ENCODE results near the gene ZFAND4.
"Not testable (repeated sequence)": the region's sequence is repeated elsewhere in the genome, so short reads cannot be mapped to it uniquely, and the experiment has no call there.

ZFAND4 gene

DNA sequence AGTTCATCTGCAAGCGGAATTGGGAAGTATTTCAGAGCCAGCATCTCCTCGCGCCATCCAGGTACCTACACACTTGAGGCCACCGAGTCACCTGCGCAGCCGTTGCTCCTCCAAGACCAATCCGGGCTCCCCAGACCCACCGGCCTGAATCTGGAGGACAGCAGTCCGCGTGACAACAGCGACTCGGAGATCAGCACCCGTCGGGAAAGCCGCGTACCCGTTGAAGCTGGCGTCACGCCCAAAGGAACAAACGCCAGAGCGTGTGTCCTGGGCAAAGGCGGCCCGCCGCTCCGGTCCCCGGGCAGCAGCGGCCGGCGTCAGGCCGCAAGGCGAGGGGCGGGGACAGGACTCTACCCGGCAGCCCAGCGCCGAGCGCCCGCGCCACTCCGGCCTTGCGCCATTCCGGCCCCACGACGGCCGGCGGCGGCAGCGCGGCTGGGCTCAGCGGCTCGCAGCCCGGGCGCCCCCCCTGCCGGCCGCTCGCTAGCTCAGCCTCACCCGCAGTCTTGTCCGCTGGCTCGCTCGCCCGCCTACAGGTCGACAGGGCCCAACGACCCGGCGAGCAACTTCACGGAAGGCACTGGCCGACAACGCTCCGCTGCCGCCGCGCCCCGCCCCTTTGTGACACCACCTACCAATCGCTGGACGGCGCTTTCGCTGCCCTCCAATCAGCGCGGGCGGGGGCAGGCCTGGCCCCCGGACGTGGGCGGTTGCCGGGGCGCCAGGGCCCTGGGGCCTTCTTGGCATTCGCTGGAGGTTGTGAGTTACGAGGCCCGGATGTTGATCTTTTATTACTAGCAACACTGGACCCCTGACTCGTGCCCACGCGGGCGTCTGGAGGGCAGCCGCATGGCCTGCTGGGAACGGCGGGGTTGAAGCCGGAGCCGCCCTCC, at the start of gene ZFAND4:
ZFAND4 (minus strand) TSS at position 592 of the 893 bp plus-strand sequence. CDS start 9,047 bp downstream, outside the sequence.
- DNase-seq: peak; percentile 78

DNA sequence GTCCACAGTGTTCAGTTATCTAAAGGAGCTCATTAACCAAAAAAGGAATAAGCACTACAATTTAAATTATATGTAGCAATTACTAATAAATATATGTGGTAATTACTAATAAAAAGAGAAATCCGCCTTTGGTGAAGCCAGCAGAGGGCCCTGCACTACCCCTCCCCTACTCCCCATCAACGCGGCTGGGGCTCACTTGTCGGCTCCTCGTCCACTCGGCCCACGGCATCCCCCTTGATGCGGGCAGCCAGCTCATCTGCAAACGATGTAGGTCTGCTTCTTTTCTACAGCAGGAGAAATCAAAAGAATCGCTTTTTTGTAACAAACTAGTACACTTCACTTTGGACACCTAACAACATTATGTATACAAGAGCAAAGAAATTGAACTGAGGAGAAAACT, 48.9 kb upstream of the ZFAND4 start:
- DNase-seq: not testable (repeated sequence)

DNA sequence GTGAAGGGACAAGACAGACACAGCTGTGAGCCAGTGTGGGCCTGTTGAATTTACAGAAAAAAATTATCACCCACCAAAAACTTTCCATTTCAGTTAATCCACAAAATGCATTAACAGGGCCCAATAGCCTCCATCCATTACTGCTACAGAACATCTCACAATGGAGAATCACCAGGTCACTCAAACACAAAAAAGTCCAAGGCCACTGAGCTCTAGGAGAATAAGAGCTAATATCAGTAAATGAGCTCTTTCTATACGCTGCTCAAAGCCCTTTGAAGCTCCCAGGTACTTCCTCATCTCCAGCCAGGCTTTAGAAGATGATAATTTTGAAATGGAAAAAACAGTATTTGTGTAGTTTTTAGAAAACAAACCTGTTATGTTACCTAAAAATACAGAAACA, 45.1 kb upstream of the ZFAND4 start:
- DNase-seq: not testable (repeated sequence)

DNA sequence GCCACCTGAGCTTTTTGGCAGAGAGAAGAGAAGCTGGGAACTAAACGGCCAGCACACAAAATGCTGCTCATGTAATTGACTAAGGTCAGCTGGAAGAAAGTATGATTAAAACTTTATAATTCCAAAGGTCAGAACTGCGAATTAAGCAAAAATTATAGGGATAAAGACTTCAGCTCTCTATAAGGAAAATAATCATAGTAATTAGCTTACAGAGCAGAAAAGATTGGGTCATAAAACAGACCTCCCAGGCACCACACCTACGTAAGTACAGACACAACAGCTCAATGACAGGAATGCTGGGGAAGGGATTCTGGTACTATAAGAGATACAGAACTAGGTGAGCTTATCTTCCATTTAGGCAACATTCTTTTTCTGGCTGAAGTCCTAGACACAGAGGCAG, 44.5 kb upstream of the ZFAND4 start:
- DNase-seq: not testable (repeated sequence)

DNA sequence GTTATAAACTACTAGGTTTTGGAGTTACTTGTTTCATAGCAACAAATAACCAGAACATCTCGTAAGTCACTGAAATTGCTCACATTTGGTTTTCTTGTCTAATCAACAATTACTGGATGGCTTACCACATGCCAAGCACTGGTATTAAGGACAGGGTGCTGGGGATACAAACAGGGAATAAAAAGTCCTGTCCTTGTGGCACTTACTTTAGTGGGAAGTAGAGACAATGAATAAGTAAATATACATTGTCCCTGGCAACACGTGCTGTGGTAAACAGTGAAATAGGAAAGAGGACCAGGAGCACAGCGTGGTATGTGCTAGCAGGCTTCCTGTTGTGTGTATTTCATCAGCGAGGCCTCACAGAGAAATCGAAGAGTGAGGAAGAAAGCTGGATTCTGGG, 38.7 kb upstream of the ZFAND4 start:
- not testable (repeated sequence) for DNase-seq

DNA sequence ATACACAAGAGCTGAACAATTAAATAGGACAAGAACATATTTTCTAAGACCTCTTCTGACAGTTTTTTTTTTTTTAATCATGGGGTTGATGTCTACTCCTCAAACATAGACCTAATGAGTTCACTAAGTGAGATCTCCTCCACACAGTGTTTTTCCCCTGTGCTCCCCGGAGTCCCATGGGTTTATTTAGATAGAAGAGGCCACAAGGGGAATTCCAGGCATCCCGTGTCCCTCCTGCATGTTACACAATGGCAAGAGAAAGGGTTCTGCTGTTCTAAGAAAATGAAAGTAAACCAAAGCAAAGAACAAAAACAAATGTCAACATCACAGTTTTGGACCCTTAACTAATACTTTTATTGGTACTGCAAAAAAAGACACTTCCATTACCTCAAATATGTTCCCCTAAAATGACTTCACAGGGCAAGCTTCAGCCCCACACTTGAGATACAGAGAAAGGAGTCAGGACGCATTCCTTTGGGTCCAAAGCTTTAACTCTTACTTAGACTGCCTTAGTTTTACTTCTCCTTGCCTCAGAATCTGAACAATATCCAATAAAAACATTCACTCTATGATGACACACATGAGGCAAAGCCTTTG, 37.7 kb upstream of the ZFAND4 start:
- DNase-seq: not testable (repeated sequence)

DNA sequence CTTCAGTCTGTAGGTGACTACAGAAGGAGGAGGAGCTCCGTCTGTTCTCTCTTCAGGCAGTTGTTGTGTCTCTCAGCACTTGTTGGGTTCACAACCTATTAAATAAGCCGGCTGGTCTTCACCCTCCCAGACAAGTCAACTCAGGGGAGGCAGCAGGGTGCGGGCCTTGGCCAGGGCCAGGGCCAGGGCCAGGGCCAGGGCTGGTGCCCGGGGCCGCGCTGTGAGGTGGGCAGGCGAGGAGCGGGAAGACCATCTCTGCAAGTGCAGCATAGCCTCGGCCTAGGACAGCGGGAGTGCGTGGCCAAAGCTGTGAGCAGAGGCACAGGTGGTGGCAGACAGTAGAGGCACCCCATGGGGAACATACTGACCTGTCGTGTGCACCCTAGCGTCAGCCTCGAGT, 5.9 kb upstream of the ZFAND4 start:
- DNase-seq: not testable (repeated sequence)

DNA sequence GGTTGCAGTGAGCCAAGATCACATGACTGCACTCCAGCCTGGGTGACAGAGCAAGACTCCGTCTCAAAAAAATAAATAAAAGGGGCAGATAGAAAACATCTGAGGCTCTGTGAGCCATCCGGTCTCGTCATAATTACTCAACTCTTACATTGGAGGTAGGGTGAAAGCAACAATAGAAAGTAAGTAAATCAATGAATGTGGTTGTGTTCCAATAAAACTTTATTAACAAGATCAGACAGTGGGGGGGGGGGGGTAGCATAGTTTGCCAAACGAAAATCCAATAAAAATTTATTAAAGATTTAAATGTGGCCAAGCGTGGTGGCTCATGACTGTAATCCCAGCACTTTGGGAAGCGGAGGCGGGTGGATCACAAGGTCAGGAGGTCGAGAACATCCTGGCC, 2.8 kb upstream of the ZFAND4 start:
- DNase-seq: no peak

DNA sequence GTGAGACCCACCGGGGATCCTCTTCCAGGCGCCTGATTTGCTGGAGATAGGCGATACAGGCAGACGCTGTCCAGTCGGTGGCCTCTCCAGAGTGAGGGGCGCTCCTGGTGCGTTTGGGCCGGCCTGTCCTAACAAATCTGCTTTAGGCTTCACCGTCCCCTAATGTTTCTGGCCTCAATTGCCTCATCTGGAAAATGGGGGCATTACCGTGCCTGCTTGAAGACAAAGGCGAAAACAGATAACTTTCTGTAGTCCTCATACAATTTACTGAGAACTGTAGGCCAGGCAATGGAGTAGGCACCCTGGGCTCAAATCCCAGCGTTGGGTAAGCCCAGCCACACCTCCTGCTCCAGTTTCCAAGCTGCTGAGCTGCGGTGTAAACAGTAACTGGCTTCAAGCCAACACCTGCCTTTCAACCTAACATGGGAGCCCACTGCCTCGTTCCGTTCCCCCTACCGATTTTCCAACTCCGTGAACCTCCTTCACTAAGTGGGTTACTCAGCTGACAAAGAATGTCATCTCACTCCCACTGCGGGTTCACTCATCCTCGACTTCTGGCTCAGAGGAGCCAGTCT, 589 bp upstream of the ZFAND4 start:
- no peak for DNase-seq

DNA sequence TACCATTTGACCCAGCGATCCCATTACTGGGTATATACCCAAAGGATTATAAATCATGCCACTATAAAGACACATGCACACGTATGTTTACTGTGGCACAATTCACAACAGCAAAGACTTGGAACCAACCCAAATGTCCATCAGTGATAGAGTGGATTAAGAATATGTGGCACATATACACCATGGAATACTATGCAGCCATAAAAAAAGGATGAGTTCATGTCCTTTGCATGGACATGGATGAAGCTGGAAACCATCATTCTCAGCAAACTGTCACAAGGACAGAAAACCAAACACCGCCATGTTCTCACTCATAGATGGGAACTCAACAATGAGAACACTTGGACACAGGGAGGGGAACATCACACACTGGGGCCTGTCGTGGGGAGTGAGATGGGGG, 1.3 kb downstream of the ZFAND4 start:
- DNase-seq: not testable (repeated sequence)

DNA sequence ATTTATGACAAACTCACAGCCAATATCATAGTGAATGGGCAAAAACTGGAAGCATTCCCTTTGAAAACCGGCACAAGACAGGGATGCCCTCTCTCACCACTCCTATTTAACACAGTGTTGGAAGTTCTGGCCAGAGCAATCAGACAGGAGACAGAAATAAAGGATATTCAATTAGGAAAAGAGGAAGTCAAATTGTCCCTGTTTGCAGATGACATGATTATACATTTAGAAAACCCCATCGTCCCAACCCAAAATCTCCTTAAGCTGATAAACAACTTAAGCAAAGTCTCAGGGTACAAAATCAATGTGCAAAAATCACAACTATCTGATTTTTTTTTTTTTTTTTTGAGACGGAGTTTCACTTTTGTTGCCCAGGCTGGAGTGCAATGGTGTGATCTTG, 2.7 kb downstream of the ZFAND4 start:
- not testable (repeated sequence) for DNase-seq

DNA sequence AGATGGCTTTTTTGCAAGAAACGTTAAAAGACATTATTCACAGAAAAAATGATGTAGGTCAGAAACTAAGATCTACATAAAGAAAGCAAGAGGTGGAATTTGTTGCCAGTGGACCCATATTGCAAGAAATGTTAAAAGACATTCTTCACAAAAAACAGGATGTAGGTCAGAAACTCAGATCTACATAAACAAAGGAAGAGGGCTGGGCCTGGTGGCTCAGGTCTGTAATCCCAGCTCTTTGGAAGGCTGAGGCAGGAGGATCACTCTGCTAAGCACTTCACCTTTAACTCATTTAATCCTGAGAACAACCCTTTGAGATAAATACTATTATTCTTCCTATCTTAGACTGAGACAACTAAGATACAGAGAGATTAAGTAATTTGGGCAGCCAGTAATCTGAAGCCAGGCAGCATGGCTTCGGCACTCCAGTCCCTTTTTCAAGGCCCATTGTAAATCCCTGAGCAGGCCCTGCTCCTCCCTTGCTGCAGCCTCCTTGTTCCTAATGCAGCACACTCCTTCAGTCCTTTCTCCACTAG, 11.6 kb downstream of the ZFAND4 start:
- DNase-seq: no peak

DNA sequence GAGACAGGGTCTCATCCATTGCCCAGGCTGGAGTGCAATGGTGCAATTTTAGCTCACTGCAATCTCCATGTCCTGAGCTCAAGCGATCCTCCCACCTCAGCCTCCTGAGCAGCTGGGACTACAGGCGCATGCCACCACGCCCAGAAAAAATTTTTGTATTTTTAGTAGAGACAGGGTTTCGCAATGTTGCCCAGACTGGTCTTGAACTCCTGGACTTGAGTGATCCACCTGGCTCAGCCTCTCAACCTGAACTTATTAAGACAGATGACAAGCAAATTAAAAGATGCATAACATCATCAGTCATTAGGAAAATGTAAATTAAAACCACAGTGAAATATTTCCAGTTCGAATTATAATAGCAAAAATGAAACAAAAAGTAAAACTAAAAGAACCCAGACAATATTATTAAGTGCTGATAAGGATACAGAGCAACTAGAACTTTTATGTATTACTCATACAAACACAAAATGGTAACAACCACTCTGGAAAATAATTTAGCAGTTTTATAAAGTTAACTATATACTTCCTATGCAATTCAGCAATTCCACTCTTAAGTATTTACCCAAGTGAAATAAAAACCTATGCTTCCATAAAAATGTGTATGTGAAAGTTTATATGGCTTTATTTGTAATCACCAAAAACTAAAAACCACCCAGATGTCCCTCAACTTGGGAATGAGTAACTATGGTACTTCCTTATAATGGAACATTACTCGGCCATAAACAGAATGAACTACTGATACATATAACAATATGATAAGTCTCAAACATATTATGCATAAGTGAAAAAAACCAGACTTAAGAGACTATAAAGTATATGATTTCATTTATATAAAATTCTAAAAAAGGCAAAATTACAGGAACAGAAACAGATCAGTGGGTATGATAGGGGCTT, 15.3 kb downstream of the ZFAND4 start:
- DNase-seq: no peak

DNA sequence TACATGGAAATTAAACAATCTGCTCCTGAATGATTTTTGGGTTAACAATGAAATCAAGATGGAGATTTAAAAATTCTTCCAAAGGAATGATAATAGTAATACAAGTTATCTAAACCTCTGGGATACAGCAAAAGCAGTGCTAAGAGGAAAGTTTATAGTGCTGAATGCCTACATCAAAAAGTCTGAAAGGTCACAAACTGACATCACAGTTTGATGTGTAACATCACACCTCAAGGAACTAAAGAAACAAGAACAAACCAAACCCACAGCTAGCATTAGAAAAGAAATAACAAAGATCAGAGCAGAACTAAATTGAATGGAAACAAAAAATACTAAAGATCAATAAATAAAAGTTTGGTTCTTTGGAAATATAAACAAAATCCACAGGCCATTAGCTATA, 17.4 kb downstream of the ZFAND4 start:
- no peak for DNase-seq

DNA sequence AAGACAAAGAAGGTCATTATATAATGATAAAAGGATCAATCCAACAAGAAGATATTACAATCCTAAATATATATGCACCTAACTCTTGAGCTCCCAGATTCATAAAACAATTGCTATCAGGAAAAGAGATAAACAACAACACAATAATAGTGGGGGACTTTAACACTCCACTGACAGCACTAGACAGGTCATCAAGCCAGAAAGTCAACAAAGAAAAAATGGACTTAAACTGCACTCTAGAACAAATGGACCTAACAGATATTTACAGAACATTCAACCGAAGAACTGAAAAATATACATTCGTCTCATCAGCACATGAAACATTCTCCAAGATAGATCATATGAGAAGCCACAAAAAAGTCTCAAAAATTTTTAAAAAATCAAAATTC, 17.8 kb downstream of the ZFAND4 start:
- DNase-seq: not testable (repeated sequence)

DNA sequence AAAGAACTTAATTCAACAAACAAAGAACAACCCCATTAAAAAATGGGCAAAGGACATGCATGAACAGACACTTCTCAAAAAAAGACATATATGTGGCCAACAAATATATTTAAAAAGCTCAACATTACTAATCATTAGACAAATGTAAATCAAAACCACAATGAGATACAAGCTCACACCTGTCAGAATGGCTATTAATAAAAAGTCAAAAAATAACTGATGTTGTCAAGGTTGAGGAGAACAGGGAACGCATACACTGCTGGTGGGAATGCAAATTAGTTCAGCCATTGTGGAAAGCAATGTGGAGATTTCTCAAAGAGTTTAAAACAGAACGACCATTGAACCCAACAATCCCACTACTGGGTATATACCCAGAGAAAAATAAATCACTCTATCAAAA, 19.1 kb downstream of the ZFAND4 start:
- DNase-seq: no peak

DNA sequence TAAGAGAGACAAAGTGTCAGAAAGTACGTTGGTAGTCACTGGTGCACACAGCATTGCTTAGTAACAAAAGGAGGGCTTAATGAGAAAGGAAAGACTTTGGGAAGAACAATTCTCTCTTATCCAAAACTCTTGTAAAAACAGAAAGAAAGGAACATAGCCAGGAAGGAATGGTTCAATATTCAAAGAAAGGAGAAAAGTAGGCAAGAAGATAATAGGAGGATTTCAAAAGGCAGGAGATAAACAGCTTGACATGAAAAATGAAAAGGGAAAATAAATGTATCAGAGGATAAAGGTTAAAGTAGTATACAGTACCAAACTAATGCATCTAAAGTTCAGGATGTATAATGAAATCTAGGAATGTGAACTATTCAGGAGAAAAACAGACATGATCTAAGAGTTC, 20.1 kb downstream of the ZFAND4 start:
- DNase-seq: no peak

DNA sequence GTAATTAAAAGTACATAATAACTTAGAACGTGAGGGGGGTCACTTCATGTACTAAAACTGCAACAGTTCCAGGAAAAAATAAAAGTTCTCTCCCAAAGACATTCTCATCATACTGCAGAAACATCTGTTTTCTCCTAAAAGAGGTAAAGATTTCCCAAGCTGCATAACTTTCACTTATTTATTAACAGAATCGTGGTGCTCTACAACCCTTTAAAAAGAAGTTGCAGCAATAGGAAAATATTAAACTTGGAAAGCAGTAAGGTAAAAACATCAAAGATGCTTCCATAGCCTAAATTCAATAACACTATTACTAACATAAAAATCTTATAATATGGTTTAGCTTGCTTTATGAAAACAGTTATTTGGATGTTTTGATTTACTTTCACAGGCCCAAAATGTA, 23.3 kb downstream of the ZFAND4 start:
- no peak for DNase-seq

DNA sequence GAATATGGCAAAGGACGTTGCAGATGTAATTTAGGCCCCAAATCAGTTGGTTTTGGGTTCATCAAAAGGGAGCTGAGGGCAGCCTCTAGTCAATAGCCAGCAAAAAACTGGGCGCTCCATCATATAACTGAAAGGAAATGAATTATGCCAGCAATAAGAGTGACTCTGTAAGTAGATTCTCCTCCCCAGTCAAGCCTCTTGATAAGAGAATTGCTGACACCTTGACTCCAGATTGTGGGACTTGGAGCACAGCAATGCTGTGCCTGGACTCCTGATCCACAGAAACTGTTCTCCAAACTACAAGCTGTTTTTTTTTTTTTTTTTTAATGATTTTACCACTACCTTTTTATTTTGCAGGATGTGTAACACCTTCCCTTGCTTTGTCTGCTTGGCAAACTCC, 25.5 kb downstream of the ZFAND4 start:
- no peak for DNase-seq

DNA sequence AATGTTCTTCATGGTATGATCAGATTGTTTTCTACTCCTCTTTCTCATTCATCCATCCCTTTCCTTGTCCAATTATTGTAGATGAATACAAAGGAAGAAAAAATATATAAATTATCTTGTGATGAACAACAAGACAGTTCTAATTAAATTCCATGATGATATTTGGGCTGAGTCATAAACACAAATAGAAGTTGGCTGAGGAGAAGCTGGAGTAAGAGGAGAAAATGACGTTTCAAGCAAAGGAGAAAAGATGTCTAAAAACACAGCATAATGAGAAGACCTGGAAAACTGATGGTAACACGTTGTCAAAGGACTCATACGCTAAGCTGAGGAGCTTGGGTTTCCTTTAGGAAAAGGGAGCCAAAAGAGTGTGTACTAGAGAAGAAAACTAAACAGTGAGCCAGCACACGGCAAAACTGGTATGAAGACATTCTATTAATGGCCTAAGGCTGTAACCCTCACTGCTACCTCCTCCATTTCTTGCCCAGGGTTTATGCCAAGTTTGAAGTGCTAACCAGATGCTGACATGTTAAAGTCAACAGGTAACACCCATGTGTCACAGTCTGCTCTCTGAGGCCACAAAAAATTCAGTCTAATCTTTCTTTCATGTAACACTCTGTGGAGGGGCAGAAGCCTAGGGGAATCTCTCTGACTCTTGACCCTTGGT, 26.1 kb downstream of the ZFAND4 start:
- no peak for DNase-seq

DNA sequence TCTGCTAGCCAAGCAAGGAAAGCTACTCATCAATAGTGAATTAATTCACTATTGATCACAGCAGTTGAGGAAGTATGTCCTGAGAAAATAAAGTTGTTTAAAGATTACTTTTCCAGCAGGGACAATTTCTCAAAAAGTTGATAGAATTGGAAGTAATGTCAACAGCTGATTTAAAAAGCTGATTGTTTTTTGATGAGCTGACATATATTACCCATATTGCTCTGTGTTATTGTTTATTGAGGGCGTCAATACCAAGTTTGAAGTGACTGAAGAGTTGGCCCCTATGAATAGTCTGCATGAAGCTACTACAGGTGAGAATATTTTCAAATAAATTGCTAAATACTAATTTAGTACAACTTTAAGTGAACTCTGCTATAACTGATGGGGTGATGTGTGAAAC, 28.0 kb downstream of the ZFAND4 start:
- DNase-seq: no peak

DNA sequence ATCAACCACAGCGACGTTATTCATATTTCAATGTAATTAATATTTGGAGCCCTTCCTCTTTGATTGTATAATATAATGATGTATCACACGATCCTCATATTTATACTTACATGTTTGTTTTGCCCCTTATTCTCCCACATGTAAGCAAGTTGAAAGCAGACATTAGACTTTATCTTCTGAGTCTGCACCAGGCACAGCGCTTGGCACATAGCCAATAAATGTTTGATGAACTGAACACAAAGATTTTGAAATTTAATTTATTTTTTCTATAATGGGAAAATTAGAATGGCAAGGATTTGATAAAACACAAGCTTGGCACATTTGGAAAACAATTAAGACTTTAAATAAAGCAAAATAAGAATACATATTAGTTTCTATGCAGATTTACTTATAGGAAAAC, 31.6 kb downstream of the ZFAND4 start:
- no peak for DNase-seq

Data from DMS79 (cell line).